ENCODE results near the gene EVA1A. TPM values are rescaled to one million over a fixed set of nuclear protein-coding genes. Genes with fewer than 3 reads are reported as not detected.

The EVA1A gene
- total RNA-seq, 1 donor from 2014 or later, result 19.0 TPM

- H3K27me3 ChIP-seq (ENCODE audit: insufficient read depth, low read length), result no peaks in the 10 kb centered on the region
- no peak overlapping the region for H3K4me3 ChIP-seq (ENCODE audit: insufficient read depth, low read depth, low read length)
- no peaks in the 10 kb centered on the region for H3K36me3 ChIP-seq (ENCODE audit: insufficient read depth, low read length)
- DNase-seq (ENCODE audit: low read depth) (no peak), FAIRE-seq (no peak)
- no peak overlapping the region for H3K4me2 ChIP-seq (ENCODE audit: low read length)
- Mint-ChIP-seq H3K4me3 (ENCODE audit: unreplicated experiment) (no peak overlapping the region), H3K27ac (ENCODE audit: unreplicated experiment) (no peak overlapping the region), H3K27me3 (ENCODE audit: low read depth, unreplicated experiment) (no peaks in the 10 kb centered on the region), H3K36me3 (ENCODE audit: low read depth, unreplicated experiment) (no peaks in the 10 kb centered on the region), H3K4me1 (ENCODE audit: low read depth, unreplicated experiment) (peaks cover 26% of the 10 kb centered on the region), H3K9me3 (ENCODE audit: unreplicated experiment) (no peaks in the 10 kb centered on the region)
- H3K27ac ChIP-seq (ENCODE audit: low read depth, low read length), result no peak overlapping the region
- TF ChIP-seq CTCF (IDR thresholded peaks at IDR 0.05; ENCODE audit: insufficient read depth, low read depth, low read length), result no peak
- TF ChIP-seq EZH2 (IDR thresholded peaks at IDR 0.05; ENCODE audit: insufficient read depth, low read length), result no peak
- no peak overlapping the region for H3K9ac ChIP-seq (ENCODE audit: low read length)
- no peak overlapping the region for H2AFZ ChIP-seq (ENCODE audit: low read depth, low read length)
- no peaks in the 10 kb centered on the region for H4K20me1 ChIP-seq (ENCODE audit: insufficient read depth, low read length)
- H3K9me3 ChIP-seq (ENCODE audit: insufficient read depth, low read depth, low read length), result no peaks in the 10 kb centered on the region
- no peaks in the 10 kb centered on the region for H3K79me2 ChIP-seq (ENCODE audit: insufficient read depth, low read length)
- peaks cover 12% of the 10 kb centered on the region for H3K4me1 ChIP-seq (ENCODE audit: insufficient read depth, low read length)
Observed at GRCh38 chr2:75475976-75476375, 84.8 kb downstream of the EVA1A start.

GRCh38 chr2:75475049-75475448 lies 85.7 kb downstream of the EVA1A start:
- H3K9me3 Mint-ChIP-seq (ENCODE audit: unreplicated experiment), result no peaks in the 10 kb centered on the region
- H3K27me3 Mint-ChIP-seq (ENCODE audit: low read depth, unreplicated experiment), result no peaks in the 10 kb centered on the region
- DNase-seq (ENCODE audit: low read depth) (no peak), FAIRE-seq (no peak)
- Histone ChIP-seq H3K4me2 (ENCODE audit: low read length) (no peak overlapping the region), H3K27me3 (ENCODE audit: insufficient read depth, low read length) (no peaks in the 10 kb centered on the region), H3K79me2 (ENCODE audit: insufficient read depth, low read length) (no peaks in the 10 kb centered on the region), H2AFZ (ENCODE audit: low read depth, low read length) (no peak overlapping the region), H3K36me3 (ENCODE audit: insufficient read depth, low read length) (no peaks in the 10 kb centered on the region), H3K9ac (ENCODE audit: low read length) (no peak overlapping the region), H3K4me3 (ENCODE audit: insufficient read depth, low read depth, low read length) (no peak overlapping the region), H3K9me3 (ENCODE audit: insufficient read depth, low read depth, low read length) (no peaks in the 10 kb centered on the region), H4K20me1 (ENCODE audit: insufficient read depth, low read length) (no peaks in the 10 kb centered on the region), H3K4me1 (ENCODE audit: insufficient read depth, low read length) (peaks cover 12% of the 10 kb centered on the region), H3K27ac (ENCODE audit: low read depth, low read length) (no peak overlapping the region)
- no peak overlapping the region for H3K4me3 Mint-ChIP-seq (ENCODE audit: unreplicated experiment)
- H3K27ac Mint-ChIP-seq (ENCODE audit: unreplicated experiment), result no peak overlapping the region
- peaks cover 26% of the 10 kb centered on the region for H3K4me1 Mint-ChIP-seq (ENCODE audit: low read depth, unreplicated experiment)
- no peaks in the 10 kb centered on the region for H3K36me3 Mint-ChIP-seq (ENCODE audit: low read depth, unreplicated experiment)
- TF ChIP-seq CTCF (IDR thresholded peaks at IDR 0.05; ENCODE audit: insufficient read depth, low read depth, low read length) (no peak), EZH2 (IDR thresholded peaks at IDR 0.05; ENCODE audit: insufficient read depth, low read length) (no peak)

GRCh38 chr2:75474115-75474514 lies 86.6 kb downstream of the EVA1A start:
- no peaks in the 10 kb centered on the region for H3K79me2 ChIP-seq (ENCODE audit: insufficient read depth, low read length)
- Mint-ChIP-seq H3K27me3 (ENCODE audit: low read depth, unreplicated experiment) (no peaks in the 10 kb centered on the region), H3K9me3 (ENCODE audit: unreplicated experiment) (no peaks in the 10 kb centered on the region), H3K27ac (ENCODE audit: unreplicated experiment) (no peak overlapping the region), H3K4me1 (ENCODE audit: low read depth, unreplicated experiment) (peaks cover 26% of the 10 kb centered on the region), H3K4me3 (ENCODE audit: unreplicated experiment) (no peak overlapping the region), H3K36me3 (ENCODE audit: low read depth, unreplicated experiment) (no peaks in the 10 kb centered on the region)
- no peaks in the 10 kb centered on the region for H3K9me3 ChIP-seq (ENCODE audit: insufficient read depth, low read depth, low read length)
- no peak overlapping the region for H3K27ac ChIP-seq (ENCODE audit: low read depth, low read length)
- DNase-seq (ENCODE audit: low read depth) (no peak), FAIRE-seq (no peak)
- no peak overlapping the region for H3K4me2 ChIP-seq (ENCODE audit: low read length)
- no peak overlapping the region for H3K4me3 ChIP-seq (ENCODE audit: insufficient read depth, low read depth, low read length)
- TF ChIP-seq EZH2 (IDR thresholded peaks at IDR 0.05; ENCODE audit: insufficient read depth, low read length), result no peak
- no peak for TF ChIP-seq CTCF (IDR thresholded peaks at IDR 0.05; ENCODE audit: insufficient read depth, low read depth, low read length)
- H2AFZ ChIP-seq (ENCODE audit: low read depth, low read length), result no peak overlapping the region
- no peaks in the 10 kb centered on the region for H4K20me1 ChIP-seq (ENCODE audit: insufficient read depth, low read length)
- H3K4me1 ChIP-seq (ENCODE audit: insufficient read depth, low read length), result peaks cover 12% of the 10 kb centered on the region
- no peaks in the 10 kb centered on the region for H3K27me3 ChIP-seq (ENCODE audit: insufficient read depth, low read length)
- no peaks in the 10 kb centered on the region for H3K36me3 ChIP-seq (ENCODE audit: insufficient read depth, low read length)
- no peak overlapping the region for H3K9ac ChIP-seq (ENCODE audit: low read length)
